HG02588 (cell line): Measurements from ENCODE around the gene FAM83D.
A peak's percentile ranks its signal among the peaks of the same experiment; 100 is the strongest.

Experiments
- ATAC-seq: cut with Tn5 transposase; IDR thresholded peaks from one replicate; pipeline ENCODE4 v1.9.1; 2021; ENCODE audit warnings: mild to moderate bottlenecking, moderate library complexity; ENCODE audit not compliant: unreplicated experiment

FAM83D gene

DNA sequence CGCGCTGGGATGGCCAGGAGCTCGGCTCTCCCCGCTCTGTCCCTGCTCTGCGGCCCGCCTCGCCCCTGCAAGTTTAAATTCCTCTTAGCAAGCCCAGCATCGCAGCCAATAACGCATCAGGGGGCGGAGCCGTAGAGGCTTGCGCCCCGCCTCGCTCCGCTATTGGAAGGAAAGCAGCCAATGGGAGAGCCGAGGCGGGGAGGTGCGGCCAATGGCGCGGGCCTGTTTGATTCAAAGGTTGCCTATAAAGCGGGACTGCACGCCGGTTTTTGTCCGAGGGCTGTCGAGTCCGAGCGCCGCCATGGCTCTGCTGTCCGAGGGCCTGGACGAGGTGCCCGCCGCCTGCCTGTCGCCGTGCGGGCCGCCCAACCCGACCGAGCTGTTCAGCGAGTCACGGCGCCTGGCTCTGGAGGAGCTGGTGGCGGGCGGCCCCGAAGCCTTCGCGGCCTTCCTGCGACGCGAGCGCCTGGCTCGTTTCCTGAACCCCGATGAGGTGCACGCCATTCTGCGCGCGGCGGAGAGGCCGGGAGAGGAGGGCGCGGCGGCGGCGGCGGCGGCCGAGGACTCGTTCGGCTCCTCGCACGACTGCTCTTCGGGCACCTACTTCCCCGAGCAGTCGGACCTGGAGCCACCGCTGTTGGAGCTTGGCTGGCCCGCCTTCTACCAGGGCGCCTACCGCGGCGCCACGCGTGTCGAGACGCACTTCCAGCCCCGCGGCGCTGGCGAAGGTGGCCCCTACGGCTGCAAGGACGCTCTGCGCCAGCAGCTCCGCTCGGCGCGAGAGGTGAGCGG, at the start of gene FAM83D:
Gene FAM83D (plus strand): TSS at position 276 of the 792 bp plus-strand sequence. CDS start 26 bp downstream, at position 302.
- peak; percentile 88 for ATAC-seq

DNA sequence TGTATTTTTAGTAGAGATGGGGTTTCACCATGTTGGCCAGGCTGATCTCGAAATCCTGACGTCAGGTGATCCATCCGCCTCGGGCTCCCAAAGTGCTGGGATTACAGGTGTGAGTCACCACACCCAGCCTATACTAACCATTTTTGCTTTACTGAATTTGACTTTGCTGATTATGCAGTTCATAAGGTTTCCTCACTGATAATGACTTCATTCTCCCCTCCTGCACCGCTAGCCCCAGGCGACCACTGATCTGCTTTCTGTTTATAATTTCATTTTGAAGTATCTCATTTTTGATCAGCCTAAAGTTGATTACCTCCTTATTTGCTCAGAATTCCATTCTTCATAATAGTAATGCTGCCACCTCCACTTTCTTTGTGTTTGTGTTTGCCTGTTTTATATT, 48.7 kb upstream of the FAM83D start:
- ATAC-seq, result no peak

GRCh38 chr20:38878866-38879265, 47.4 kb upstream of the FAM83D start:
- no peak for ATAC-seq

GRCh38 chr20:38880952-38881735, 45.1 kb upstream of the FAM83D start:
- no peak for ATAC-seq

- ATAC-seq, result no peak
Observed at GRCh38 chr20:38881806-38882440, 44.3 kb upstream of the FAM83D start.

DNA sequence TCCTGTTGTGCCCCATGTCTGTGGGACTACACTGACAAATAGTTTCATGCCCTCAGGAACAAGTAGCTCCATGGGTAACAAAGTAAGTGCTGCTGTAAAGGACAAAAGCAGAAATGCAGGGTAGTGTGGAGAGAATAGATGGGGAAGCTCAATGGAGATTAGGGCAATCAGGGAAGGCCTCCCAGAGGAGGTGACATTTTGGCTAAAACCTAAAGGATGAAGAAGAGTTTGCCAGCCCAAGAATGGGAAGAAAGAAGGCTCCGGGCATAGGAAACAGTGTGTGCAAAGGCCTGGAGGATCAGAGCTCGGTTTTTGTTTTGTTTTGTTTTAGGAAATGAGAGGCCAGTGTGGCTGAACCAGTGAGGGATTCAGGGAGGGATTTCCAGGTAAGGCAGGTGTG, 43.6 kb upstream of the FAM83D start:
- no peak for ATAC-seq

- no peak for ATAC-seq
Observed at GRCh38 chr20:38883081-38883980, 42.9 kb upstream of the FAM83D start.

GRCh38 chr20:38883981-38884733, 42.1 kb upstream of the FAM83D start:
- no peak for ATAC-seq

DNA sequence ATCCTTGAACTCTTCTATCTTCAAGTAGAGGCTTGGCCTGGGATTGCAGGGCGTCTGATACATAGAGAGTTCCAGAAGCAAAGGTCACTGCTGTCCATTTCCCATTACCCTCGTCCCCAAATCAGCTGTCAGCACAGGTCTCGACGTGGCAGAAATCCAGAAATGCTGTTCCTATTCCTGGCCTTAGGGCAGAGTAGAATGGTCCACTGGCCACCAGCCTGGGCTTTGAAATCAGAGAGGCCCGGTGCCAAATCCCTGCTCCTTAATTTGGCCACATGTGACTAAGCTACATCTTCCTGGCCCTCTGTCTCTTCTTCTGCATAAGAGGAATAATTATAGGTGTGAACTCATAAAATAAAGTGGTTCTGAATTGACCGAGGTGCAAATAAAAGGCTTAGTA, 40.9 kb upstream of the FAM83D start:
- no peak for ATAC-seq

- no peak for ATAC-seq
Observed at GRCh38 chr20:38888059-38888831, 38.0 kb upstream of the FAM83D start.

DNA sequence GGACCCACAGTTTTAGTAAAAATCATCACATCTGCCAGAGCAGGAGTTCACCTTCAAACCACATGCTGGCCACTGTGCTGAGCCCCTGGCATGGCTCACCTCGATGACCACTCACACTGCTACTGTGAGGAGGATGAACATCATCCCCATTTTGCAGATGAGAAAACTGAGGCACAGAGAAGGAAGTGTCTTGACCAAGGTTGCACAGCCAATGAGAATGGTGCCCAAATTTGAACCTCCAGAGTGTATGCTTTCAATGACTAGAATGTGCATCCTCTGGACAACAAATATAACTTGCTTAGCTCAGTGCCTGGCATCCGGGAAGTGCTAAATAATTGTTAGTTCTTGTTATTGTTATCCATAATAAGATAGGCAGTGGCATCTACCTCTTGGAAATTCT, 37.2 kb upstream of the FAM83D start:
- no peak for ATAC-seq

GRCh38 chr20:38889792-38890496, 36.3 kb upstream of the FAM83D start:
- ATAC-seq, result no peak

- no peak for ATAC-seq
Observed at GRCh38 chr20:38890497-38890818, 35.8 kb upstream of the FAM83D start.

DNA sequence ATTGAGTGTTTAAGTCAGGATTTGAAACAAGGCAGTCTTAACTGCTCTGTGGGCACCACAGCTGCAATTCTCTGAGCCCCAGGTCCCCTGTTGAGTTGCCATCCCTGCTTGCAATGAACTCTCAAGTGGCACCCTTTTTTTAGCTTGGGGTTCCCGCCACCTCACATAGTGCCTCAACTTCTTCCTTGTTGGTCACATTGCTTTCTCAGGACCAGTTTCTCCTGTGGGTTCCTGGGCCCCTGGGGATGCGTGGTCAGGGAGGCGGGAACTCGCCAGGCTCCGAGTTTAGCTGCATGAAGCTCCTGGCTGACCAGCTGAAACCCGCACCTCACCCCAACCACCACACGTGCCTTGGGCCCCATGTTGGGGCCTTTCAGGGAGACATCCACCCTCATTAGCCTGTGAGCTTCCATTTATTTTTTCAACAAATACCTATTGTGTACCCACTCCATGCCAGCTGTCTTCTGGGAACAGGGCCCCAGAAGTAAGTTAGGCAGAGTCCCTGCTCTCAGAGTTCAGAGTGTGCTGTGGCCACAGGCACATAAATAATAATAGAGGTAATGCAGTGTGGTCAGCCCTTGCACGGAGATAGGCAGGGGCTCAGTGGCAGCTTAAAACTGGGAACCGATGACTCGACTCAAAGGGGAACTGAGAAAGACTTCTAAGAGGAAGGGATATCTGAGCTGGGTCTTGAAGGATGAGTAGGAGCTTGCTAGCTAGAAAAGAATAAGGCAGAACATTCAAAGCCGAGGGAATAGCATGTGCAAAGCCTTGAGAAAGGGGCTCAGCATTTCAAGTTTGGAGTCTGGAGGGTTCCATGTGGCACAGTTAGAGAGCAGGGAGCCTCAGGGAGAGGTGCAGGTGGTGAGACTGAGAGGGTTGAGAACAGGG, 33.9 kb upstream of the FAM83D start:
- peak; percentile 47 for ATAC-seq

DNA sequence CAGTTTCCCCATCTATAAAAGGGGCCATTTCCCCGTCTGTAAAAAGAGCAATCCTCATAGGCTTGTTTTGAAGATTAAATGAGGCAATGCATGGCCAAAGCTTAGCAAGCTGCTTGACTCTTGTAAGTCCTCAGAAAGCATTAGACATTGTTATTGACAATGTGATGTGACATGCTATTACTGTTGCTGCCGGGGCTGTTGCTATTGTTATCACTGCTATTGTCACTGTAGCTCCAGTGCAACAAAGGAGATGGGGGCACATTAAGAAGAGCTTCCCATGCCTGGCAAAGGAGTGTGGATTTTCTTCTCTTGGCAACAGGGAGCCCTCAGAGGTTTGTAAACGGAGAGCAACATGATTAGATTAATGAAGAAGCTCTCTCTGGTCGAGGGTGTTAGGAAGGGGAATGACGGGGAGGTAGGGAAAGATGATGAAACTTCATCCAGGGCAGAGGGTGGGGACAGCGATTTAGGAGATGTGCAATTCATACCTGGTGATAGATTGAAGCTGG, 33.1 kb upstream of the FAM83D start:
- ATAC-seq, result no peak

DNA sequence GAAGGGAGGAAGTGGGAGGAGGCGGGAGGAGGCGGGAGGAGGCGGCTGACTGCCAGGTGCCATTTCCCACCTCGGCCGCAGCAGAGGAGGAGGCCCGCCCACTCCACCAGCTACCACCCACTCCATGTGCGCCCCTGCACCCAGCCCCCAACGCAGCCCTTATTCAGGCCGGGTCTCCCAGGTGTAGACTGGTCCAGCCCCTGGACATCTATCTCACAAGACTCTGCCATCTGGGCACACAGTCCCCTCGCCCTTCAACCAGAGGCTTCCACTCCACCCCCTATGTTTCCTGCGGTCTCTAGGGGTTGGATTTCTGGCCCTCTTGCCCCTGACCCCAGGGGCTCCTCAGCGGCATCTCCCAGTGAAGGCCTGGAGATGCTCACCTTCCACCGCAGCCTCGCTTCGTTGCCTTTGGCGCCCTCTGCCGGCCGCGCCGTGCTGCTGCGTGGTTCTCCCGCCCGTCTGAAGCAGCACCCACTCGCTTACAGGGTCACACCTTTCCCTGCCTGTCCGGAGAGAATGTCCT, 32.6 kb upstream of the FAM83D start:
- ATAC-seq, result peak; percentile 42
